T47D (cell line): ENCODE measurements around the gene ANKRD40CL.

ENCODE experiments used
- DNase-seq, 2 experiments: peaks; one replicate each; pipeline versions ENCODE4 v3.0.0 to v3.0.0-alpha.2; 2011 to 2012; ENCODE audit warnings: low read depth in 1 of 2, low spot score in 1 of 2
- JUND ChIP-seq: IDR thresholded peaks from 2 replicates; pipeline ENCODE4 v1.6.1; 2012; ENCODE audit warnings: low read depth
- in situ Hi-C: cut with HindIII; loops from 2 replicates; pipeline ENCODE4 v1.10.0; 2016; ENCODE audit warnings: low sequenced_read_pairs, low pct_unique_long_range_greater_than_20kb

The ANKRD40CL gene

GRCh38 chr17:50802609-50803571 is 35.6 kb upstream of the ANKRD40CL start:
- no peak for TF ChIP-seq JUND
- no peak for DNase-seq
- in situ Hi-C loops = no loop called here

- no peak for DNase-seq
- in situ Hi-C loops = no loop called here
- no peak for TF ChIP-seq JUND
These were observed 32.9 kb upstream of the ANKRD40CL start for GRCh38 chr17:50800196-50800700.

- in situ Hi-C loops = no loop called here
- no peak for DNase-seq
These were observed 32.3 kb upstream of the ANKRD40CL start for GRCh38 chr17:50799582-50799981.

GRCh38 chr17:50798424-50799288 is 31.3 kb upstream of the ANKRD40CL start:
- TF ChIP-seq JUND = no peak
- no peak for DNase-seq
- in situ Hi-C loops = no loop called here

More at GRCh38 chr17:50799582-50799981, 32.3 kb upstream of the ANKRD40CL start:
- no peak for TF ChIP-seq JUND

GRCh38 chr17:50797135-50797810 is 30.0 kb upstream of the ANKRD40CL start:
- TF ChIP-seq JUND = no peak
- in situ Hi-C loops = no loop called here
- DNase-seq = peak in 1 of 2 experiments; percentile 35

GRCh38 chr17:50794361-50794760 is 27.0 kb upstream of the ANKRD40CL start:
- DNase-seq = no peak
- no peak for TF ChIP-seq JUND
- in situ Hi-C loops = no loop called here

- no peak for TF ChIP-seq JUND
These were observed 25.7 kb upstream of the ANKRD40CL start for GRCh38 chr17:50793007-50793406.

GRCh38 chr17:50792132-50792531 is 24.8 kb upstream of the ANKRD40CL start:
- DNase-seq = peak in 1 of 2 experiments; percentile 85
- TF ChIP-seq JUND = no peak
- in situ Hi-C loops = no loop called here

More at GRCh38 chr17:50793007-50793406, 25.7 kb upstream of the ANKRD40CL start:
- no peak for DNase-seq
- in situ Hi-C loops = no loop called here

GRCh38 chr17:50790618-50791017 is 23.3 kb upstream of the ANKRD40CL start:
- DNase-seq = no peak
- in situ Hi-C loops = no loop called here
- TF ChIP-seq JUND = no peak

- DNase-seq = peak in 1 of 2 experiments; percentile 44
- no peak for TF ChIP-seq JUND
- in situ Hi-C loops = no loop called here
These were observed 19.8 kb upstream of the ANKRD40CL start for GRCh38 chr17:50787106-50787505.

- no peak for TF ChIP-seq JUND
- peak; percentile 63 to 97 for DNase-seq
- in situ Hi-C loops = no loop called here
These were observed 18.7 kb upstream of the ANKRD40CL start for GRCh38 chr17:50785946-50786570.
